Transverse colon (tissue), 3 donors: Measurements from ENCODE around the gene TXNL1.

ENCODE experiments used
- POLR2A ChIP-seq: fragments of 450-650 bp; IDR thresholded peaks from one replicate; pipeline ENCODE4 v1.6.1; 2016; ENCODE audit warnings: antibody characterized with exemption, mild to moderate bottlenecking, moderate library complexity
- TF ChIP-seq, protein P1 (sequence below), 5 experiments: fragments of 200-600 bp in 3 of 5; fragments of 450-650 bp in 2 of 5; sonication (generic) in 3 of 5; IDR thresholded peaks; 1 replicate in 2 of 5; 2 replicates in 3 of 5; pipeline ENCODE4 v1.5.1; 2016 to 2017; ENCODE audit warnings: antibody characterized with exemption in 5 of 5, inconsistent platforms in 3 of 5, mild to moderate bottlenecking in 2 of 5, moderate library complexity in 1 of 5

DNA sequence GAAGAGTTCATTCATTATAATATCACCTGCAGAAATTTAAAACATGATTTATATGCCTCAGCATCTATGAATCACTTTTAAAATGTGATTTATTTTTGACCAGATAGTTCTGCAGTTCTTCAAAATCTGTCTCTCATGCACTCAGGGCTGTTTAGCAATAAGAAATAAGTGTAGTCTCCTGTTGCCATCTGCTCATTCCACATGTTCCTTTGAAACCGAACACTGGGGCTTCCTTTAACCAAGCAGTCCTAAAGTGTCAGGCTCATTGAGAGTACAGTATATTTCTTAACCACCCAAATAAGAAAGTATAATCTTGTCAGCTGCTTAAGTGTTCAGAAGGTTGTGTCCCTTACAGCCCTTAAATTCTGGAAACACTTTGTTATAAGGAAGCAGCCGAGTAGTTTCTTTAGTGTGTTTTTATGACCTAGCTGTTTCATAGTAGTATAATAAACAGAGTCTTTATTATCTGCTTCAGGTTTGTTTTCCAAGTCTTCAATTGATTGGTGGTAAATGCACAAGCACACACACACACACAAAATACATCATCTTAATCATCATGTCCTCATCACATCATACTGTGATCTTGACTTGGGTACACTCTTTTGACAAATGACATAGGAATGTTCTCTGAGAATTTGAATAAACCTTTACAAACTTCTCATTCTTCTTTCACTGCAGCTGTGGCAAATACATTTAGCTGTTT is 23.1 kb upstream of the TXNL1 start:
- TF ChIP-seq, protein P1, sequence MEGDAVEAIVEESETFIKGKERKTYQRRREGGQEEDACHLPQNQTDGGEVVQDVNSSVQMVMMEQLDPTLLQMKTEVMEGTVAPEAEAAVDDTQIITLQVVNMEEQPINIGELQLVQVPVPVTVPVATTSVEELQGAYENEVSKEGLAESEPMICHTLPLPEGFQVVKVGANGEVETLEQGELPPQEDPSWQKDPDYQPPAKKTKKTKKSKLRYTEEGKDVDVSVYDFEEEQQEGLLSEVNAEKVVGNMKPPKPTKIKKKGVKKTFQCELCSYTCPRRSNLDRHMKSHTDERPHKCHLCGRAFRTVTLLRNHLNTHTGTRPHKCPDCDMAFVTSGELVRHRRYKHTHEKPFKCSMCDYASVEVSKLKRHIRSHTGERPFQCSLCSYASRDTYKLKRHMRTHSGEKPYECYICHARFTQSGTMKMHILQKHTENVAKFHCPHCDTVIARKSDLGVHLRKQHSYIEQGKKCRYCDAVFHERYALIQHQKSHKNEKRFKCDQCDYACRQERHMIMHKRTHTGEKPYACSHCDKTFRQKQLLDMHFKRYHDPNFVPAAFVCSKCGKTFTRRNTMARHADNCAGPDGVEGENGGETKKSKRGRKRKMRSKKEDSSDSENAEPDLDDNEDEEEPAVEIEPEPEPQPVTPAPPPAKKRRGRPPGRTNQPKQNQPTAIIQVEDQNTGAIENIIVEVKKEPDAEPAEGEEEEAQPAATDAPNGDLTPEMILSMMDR (IDR thresholded peaks at IDR 0.05) = no peak
- TF ChIP-seq POLR2A = no peak
